ENCODE results near the gene FCRL3.
"Not testable (repeated sequence)": the region's sequence is repeated elsewhere in the genome, so short reads cannot be mapped to it uniquely, and the experiment has no call there.

Gene FCRL3

GRCh38 chr1:157700732-157701131 is at the start of gene FCRL3:
Gene FCRL3 (minus strand): TSS chr1:157700769. CDS start chr1:157700489, 280 bp downstream.
- Histone ChIP-seq H3K27me3 (ENCODE audit: control insufficient read depth, insufficient read depth, low read length) (no peaks in the 10 kb centered on the region), H3K36me3 (ENCODE audit: control insufficient read depth, insufficient read depth, low read length) (no peaks in the 10 kb centered on the region), H3K9me3 (ENCODE audit: control insufficient read depth, low read length) (no peaks in the 10 kb centered on the region), H2AFZ (no peak within 1 kb of the TSS), H3K4me1 (no peaks in the 10 kb centered on the region), H3K79me2 (no peaks in the 10 kb centered on the region), H3K9ac (no peak within 1 kb of the TSS), H3K27ac (no peak within 1 kb of the TSS), H3K4me2 (ENCODE audit: low read length) (no peak within 1 kb of the TSS), H3K4me3 (ENCODE audit: low read depth, low read length) (no peak within 1 kb of the TSS)
- TF ChIP-seq CTCF (IDR thresholded peaks at IDR 0.05): no peak

DNA sequence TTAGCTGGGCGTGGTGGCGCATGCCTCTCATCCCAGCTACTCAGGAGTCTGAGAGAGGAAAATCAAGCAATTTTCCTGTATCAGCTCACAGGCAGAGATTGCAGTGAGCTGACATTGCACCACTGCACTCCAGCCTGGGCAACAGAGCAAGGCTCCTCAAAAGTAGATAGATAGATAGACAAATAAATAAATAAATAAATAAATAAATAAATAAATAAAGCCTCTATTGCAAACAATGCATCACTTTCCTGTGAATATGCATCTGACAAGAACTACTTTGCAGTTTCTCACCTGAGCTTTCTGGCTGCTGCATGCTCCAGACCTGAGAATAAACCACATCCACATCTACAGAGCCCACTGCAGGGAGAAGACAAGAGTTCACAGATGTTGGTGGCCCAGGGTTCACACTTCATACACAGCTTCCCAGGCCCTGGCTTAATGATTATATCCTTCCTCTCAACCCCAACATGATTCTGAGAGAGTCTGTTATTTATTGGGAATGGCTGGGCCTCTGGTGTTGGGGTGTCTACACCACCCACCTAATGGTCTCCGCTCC is 47.8 kb upstream of the FCRL3 start:
- Histone ChIP-seq H3K27me3 (ENCODE audit: control insufficient read depth, insufficient read depth, low read length) (no peaks in the 10 kb centered on the region), H3K36me3 (ENCODE audit: control insufficient read depth, insufficient read depth, low read length) (no peaks in the 10 kb centered on the region), H3K79me2 (no peaks in the 10 kb centered on the region), H2AFZ (no peak overlapping the region), H3K27ac (no peak overlapping the region), H3K4me1 (no peaks in the 10 kb centered on the region), H3K4me3 (ENCODE audit: low read depth, low read length) (no peak overlapping the region), H3K4me2 (ENCODE audit: low read length) (no peak overlapping the region), H3K9ac (no peak overlapping the region), H3K9me3 (ENCODE audit: control insufficient read depth, low read length) (no peaks in the 10 kb centered on the region)
- TF ChIP-seq CTCF (IDR thresholded peaks at IDR 0.05): no peak

GRCh38 chr1:157739229-157739901 is 38.8 kb upstream of the FCRL3 start:
- Histone ChIP-seq H3K4me3 (ENCODE audit: low read depth, low read length) (no peak overlapping the region), H2AFZ (no peak overlapping the region), H3K27me3 (ENCODE audit: control insufficient read depth, insufficient read depth, low read length) (no peaks in the 10 kb centered on the region), H3K9ac (no peak overlapping the region), H3K9me3 (ENCODE audit: control insufficient read depth, low read length) (no peaks in the 10 kb centered on the region), H3K27ac (no peak overlapping the region), H3K4me1 (no peaks in the 10 kb centered on the region), H3K4me2 (ENCODE audit: low read length) (no peak overlapping the region), H3K79me2 (no peaks in the 10 kb centered on the region), H3K36me3 (ENCODE audit: control insufficient read depth, insufficient read depth, low read length) (no peaks in the 10 kb centered on the region)
- no peak for TF ChIP-seq CTCF (IDR thresholded peaks at IDR 0.05)

DNA sequence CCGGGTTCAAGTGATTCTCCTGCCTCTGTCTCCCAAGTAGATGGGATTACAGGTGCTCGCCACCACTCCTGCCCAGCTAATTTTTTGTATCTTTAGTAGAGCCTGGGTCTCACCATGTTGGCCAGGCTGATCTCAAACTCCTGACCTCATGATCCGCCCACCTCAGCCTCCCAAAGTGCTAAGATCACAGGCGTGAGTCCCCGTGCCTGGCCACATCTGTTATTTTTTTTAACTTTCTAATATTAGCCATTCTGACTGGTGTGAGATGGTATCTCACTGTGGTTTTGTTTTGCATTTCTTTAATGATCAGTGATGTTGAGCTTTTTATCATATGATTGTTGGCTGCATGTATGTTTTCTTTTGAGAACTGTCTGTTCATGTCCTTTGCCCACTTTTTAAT is 35.4 kb upstream of the FCRL3 start:
- not testable (repeated sequence) for H3K36me3 ChIP-seq (ENCODE audit: control insufficient read depth, insufficient read depth, low read length); H3K4me1 ChIP-seq; H3K79me2 ChIP-seq; H3K9me3 ChIP-seq (ENCODE audit: control insufficient read depth, low read length); H3K4me2 ChIP-seq (ENCODE audit: low read length); H3K27me3 ChIP-seq (ENCODE audit: control insufficient read depth, insufficient read depth, low read length); H3K27ac ChIP-seq; H3K9ac ChIP-seq; H3K4me3 ChIP-seq (ENCODE audit: low read depth, low read length); H2AFZ ChIP-seq

GRCh38 chr1:157734321-157734720 is 33.8 kb upstream of the FCRL3 start:
- Histone ChIP-seq H3K79me2 (no peaks in the 10 kb centered on the region), H3K9me3 (ENCODE audit: control insufficient read depth, low read length) (no peaks in the 10 kb centered on the region), H2AFZ (no peak overlapping the region), H3K27me3 (ENCODE audit: control insufficient read depth, insufficient read depth, low read length) (no peaks in the 10 kb centered on the region), H3K27ac (no peak overlapping the region), H3K4me2 (ENCODE audit: low read length) (no peak overlapping the region), H3K36me3 (ENCODE audit: control insufficient read depth, insufficient read depth, low read length) (no peaks in the 10 kb centered on the region), H3K4me1 (no peaks in the 10 kb centered on the region), H3K4me3 (ENCODE audit: low read depth, low read length) (no peak overlapping the region), H3K9ac (no peak overlapping the region)
- no peak for TF ChIP-seq CTCF (IDR thresholded peaks at IDR 0.05)

All from parathyroid adenoma (tissue), 2 donors.